ENCODE measurements around the gene STXBP6. TPM values are rescaled to one million over a fixed set of nuclear protein-coding genes. Genes with fewer than 3 reads are reported as not detected.

STXBP6 gene
- total and polyA plus RNA-seq, 8 donors, result 17.2 to 54.1 (median 47.1) TPM

GRCh38 chr14:24831677-24832076 is 218.3 kb downstream of the STXBP6 start:
- Histone ChIP-seq H3K27me3 (no peaks in the 10 kb centered on the region), H3K4me3 (no peak overlapping the region), H3K36me3 (no peaks in the 10 kb centered on the region), H3K9me3 (no peaks in the 10 kb centered on the region), H3K27ac (no peak overlapping the region), H3K4me1 (no peaks in the 10 kb centered on the region)
- intact Hi-C loops (cut with DNase I), result no loop called here
- no peak for TF ChIP-seq CTCF (IDR thresholded peaks at IDR 0.05)
- ATAC-seq, result no peak
- no peak for DNase-seq

GRCh38 chr14:24829862-24830261 is 220.1 kb downstream of the STXBP6 start:
- TF ChIP-seq CTCF (IDR thresholded peaks at IDR 0.05), result no peak
- ATAC-seq, result no peak
- Histone ChIP-seq H3K27me3 (no peaks in the 10 kb centered on the region), H3K36me3 (no peaks in the 10 kb centered on the region), H3K4me3 (no peak overlapping the region), H3K9me3 (no peaks in the 10 kb centered on the region), H3K27ac (no peak overlapping the region), H3K4me1 (no peaks in the 10 kb centered on the region)
- no peak for DNase-seq
- intact Hi-C loops (cut with DNase I), result no loop called here

- Histone ChIP-seq H3K4me1 (no peaks in the 10 kb centered on the region), H3K4me3 (no peak overlapping the region), H3K27ac (no peak overlapping the region), H3K36me3 (no peaks in the 10 kb centered on the region), H3K9me3 (no peaks in the 10 kb centered on the region), H3K27me3 (no peaks in the 10 kb centered on the region)
- intact Hi-C loops (cut with DNase I), result no loop called here
- no peak for DNase-seq
- no peak for TF ChIP-seq CTCF (IDR thresholded peaks at IDR 0.05)
- no peak for ATAC-seq
Observed at GRCh38 chr14:24828486-24828885, 221.5 kb downstream of the STXBP6 start.

GRCh38 chr14:24826390-24826789 is 223.6 kb downstream of the STXBP6 start:
- no peaks in the 10 kb centered on the region for H3K27me3 ChIP-seq
- ATAC-seq (no peak), DNase-seq (no peak)
- H3K9me3 ChIP-seq, result no peaks in the 10 kb centered on the region
- H3K27ac ChIP-seq, result no peak overlapping the region
- H3K4me3 ChIP-seq, result no peak overlapping the region
- no peak for TF ChIP-seq CTCF (IDR thresholded peaks at IDR 0.05)
- no peaks in the 10 kb centered on the region for H3K36me3 ChIP-seq
- intact Hi-C loops (cut with DNase I), result no loop called here
- no peaks in the 10 kb centered on the region for H3K4me1 ChIP-seq

- no peak for TF ChIP-seq CTCF (IDR thresholded peaks at IDR 0.05)
- DNase-seq (no peak), ATAC-seq (no peak)
- no peaks in the 10 kb centered on the region for H3K9me3 ChIP-seq
- intact Hi-C loops (cut with DNase I), result no loop called here
- no peaks in the 10 kb centered on the region for H3K27me3 ChIP-seq
- no peak overlapping the region for H3K4me3 ChIP-seq
- no peak overlapping the region for H3K27ac ChIP-seq
- H3K4me1 ChIP-seq, result peaks cover 0 to 4% of the 10 kb centered on the region in 2 donors
- H3K36me3 ChIP-seq, result no peaks in the 10 kb centered on the region
Observed at GRCh38 chr14:24820616-24821015, 229.3 kb downstream of the STXBP6 start.
